GM23338 (cell line): ENCODE data around the gene PALMD. TPM values are rescaled to one million over a fixed set of nuclear protein-coding genes. Genes with fewer than 3 reads are reported as not detected.
A peak's percentile ranks its signal among the peaks of the same experiment; 100 is the strongest.

Experiments used
- ATAC-seq: fragments of 200-7000 bp; cut with Tn5 transposase; 3 replicates; pipeline ENCODE4 v1.9.1; 2020
- DNase-seq: peaks from one replicate; pipeline ENCODE4 v3.0.0-alpha.2; 2015; ENCODE audit warnings: low spot score
- H2AFZ ChIP-seq: fragments of 200-600 bp; sonication (generic); 2 replicates; pipeline ENCODE4 v1.8.0; 2016; ENCODE audit warnings: antibody characterized with exemption, mild to moderate bottlenecking, moderate library complexity
- H3F3A ChIP-seq: fragments of 200-600 bp; sonication (generic); replicated peaks from 2 replicates; pipeline ENCODE4 v1.8.0; 2017; ENCODE audit warnings: antibody characterized with exemption, mixed run types, low read depth
- H3K27ac ChIP-seq: fragments of 200-600 bp; sonication (generic); 2 replicates; pipeline ENCODE4 v1.6.1; 2016; ENCODE audit warnings: low read depth
- H3K27me3 ChIP-seq: fragments of 200-600 bp; sonication (generic); 2 replicates; pipeline ENCODE4 v1.8.0; 2016; ENCODE audit warnings: mild to moderate bottlenecking, mixed run types, moderate library complexity; ENCODE audit not compliant: insufficient read depth
- H3K36me3 ChIP-seq: fragments of 200-600 bp; sonication (generic); 2 replicates; pipeline ENCODE4 v1.8.0; 2016; ENCODE audit warnings: mild to moderate bottlenecking; ENCODE audit not compliant: insufficient read depth
- H3K4me1 ChIP-seq: fragments of 200-600 bp; sonication (generic); 2 replicates; pipeline ENCODE4 v1.8.0; 2016; ENCODE audit warnings: mild to moderate bottlenecking, moderate library complexity; ENCODE audit not compliant: insufficient read depth
- H3K4me2 ChIP-seq: fragments of 200-600 bp; sonication (generic); 2 replicates; pipeline ENCODE4 v1.7.1; 2017; ENCODE audit warnings: mixed run types
- H3K4me3 ChIP-seq: fragments of 200-600 bp; sonication (generic); 2 replicates; pipeline ENCODE4 v1.6.1; 2016; ENCODE audit warnings: mixed run types
- H3K79me2 ChIP-seq: fragments of 200-600 bp; sonication (generic); replicated peaks from 2 replicates; pipeline ENCODE4 v1.8.0; 2017; ENCODE audit warnings: mild to moderate bottlenecking; ENCODE audit not compliant: insufficient read depth
- H3K9me2 ChIP-seq: fragments of 200-600 bp; sonication (generic); 2 replicates; pipeline ENCODE4 v1.8.0; 2017; ENCODE audit not compliant: insufficient read depth
- H4K20me1 ChIP-seq: fragments of 200-600 bp; sonication (generic); replicated peaks from 2 replicates; pipeline ENCODE4 v1.8.0; 2017; ENCODE audit warnings: mild to moderate bottlenecking; ENCODE audit not compliant: insufficient read depth
- H3K27ac Mint-ChIP-seq: 2 replicates; pipeline ENCODE4 v1.8.0; 2020; ENCODE audit warnings: inconsistent platforms, mild to moderate bottlenecking, moderate library complexity, mixed read lengths
- H3K27me3 Mint-ChIP-seq: 3 replicates; pipeline ENCODE4 v1.8.0; 2022; ENCODE audit warnings: low read depth, mild to moderate bottlenecking, moderate library complexity, mixed read lengths, inconsistent platforms; ENCODE audit not compliant: insufficient read depth, poor library complexity
- H3K36me3 Mint-ChIP-seq: 3 replicates; pipeline ENCODE4 v1.8.0; 2021; ENCODE audit warnings: low read depth, mild to moderate bottlenecking, inconsistent platforms, moderate library complexity, mixed read lengths
- H3K4me1 Mint-ChIP-seq: 3 replicates; pipeline ENCODE4 v1.8.0; 2020; ENCODE audit warnings: mild to moderate bottlenecking, inconsistent platforms, mixed read lengths
- H3K4me3 Mint-ChIP-seq: 3 replicates; pipeline ENCODE4 v1.8.0; 2021; ENCODE audit warnings: moderate library complexity, mild to moderate bottlenecking, inconsistent platforms, mixed read lengths
- H3K9me3 Mint-ChIP-seq: 3 replicates; pipeline ENCODE4 v1.8.0; 2020; ENCODE audit warnings: moderate library complexity, mild to moderate bottlenecking, inconsistent platforms, mixed read lengths
- ETS1 ChIP-seq: IDR thresholded peaks from 2 replicates; pipeline ENCODE4 v1.6.1; 2016; ENCODE audit warnings: antibody characterized with exemption
- EZH2 ChIP-seq: fragments of 200-600 bp; sonication (generic); IDR thresholded peaks from one replicate; pipeline ENCODE4 v1.8.0; 2017; ENCODE audit warnings: antibody characterized with exemption, mild to moderate bottlenecking, low read depth; ENCODE audit not compliant: unreplicated experiment
- JUNB ChIP-seq: IDR thresholded peaks from one replicate; pipeline ENCODE4 v1.6.1; 2016; ENCODE audit warnings: antibody characterized with exemption; ENCODE audit not compliant: unreplicated experiment
- NANOG ChIP-seq: IDR thresholded peaks from 2 replicates; pipeline ENCODE4 v1.6.1; 2016; ENCODE audit warnings: antibody characterized with exemption, borderline replicate concordance
- POLR2AphosphoS5 ChIP-seq: IDR thresholded peaks from 2 replicates; pipeline ENCODE4 v1.6.1; 2016; ENCODE audit warnings: antibody characterized with exemption, low read depth
- ZNF114 ChIP-seq: fragments of 250-450 bp; sonication (Bioruptor Pico); IDR thresholded peaks from 2 replicates; pipeline ENCODE4 v1.5.0; 2020; ENCODE audit warnings: mild to moderate bottlenecking, moderate library complexity
- ZNF462 ChIP-seq: fragments of 250-450 bp; sonication (Bioruptor Pico); IDR thresholded peaks from 2 replicates; pipeline ENCODE4 v1.5.0; 2020; ENCODE audit warnings: mild to moderate bottlenecking, moderate library complexity
- polyA plus RNA-seq: library from polyadenylated mRNA; unstranded; fragments of >200 nt; fragmentation: Nextera tagmentation; extraction: Ambion mirVana; gene quantifications from 2 replicates; pipeline ENCODE4 v1.2.1, GENCODE V29; 2016
- total RNA-seq: library from RNA; depleted of rRNA; stranded (reverse); fragments of >200 nt; shearing (Covaris generic); gene quantifications from 2 replicates; pipeline ENCODE4 v1.2.3, GENCODE V29; 2014

PALMD gene
- total and polyA plus RNA-seq, 2 experiments from 2014 or later, result not detected

GRCh38 chr1:99662539-99663080 lies 16.7 kb downstream of the PALMD start (continued):
- no peak for TF ChIP-seq ZNF462

- Histone ChIP-seq H3K4me2 (no peak overlapping the region), H3K36me3 (no peaks in the 10 kb centered on the region), H2AFZ (peak overlapping the region; percentile 44; the same call in 1 of the 2 replicates), H3K4me1 (peaks cover 10% of the 10 kb centered on the region), H3K79me2 (no peaks in the 10 kb centered on the region), H3K27me3 (no peaks in the 10 kb centered on the region), H3K4me3 (no peak overlapping the region), H3F3A (no peaks in the 10 kb centered on the region), H3K9me2 (no peaks in the 10 kb centered on the region), H3K27ac (no peak overlapping the region), H4K20me1 (no peaks in the 10 kb centered on the region)
- DNase-seq, result no peak
- no peak for ATAC-seq
- H3K36me3 Mint-ChIP-seq, result no peaks in the 10 kb centered on the region
- H3K4me1 Mint-ChIP-seq, result peaks cover 12% of the 10 kb centered on the region
- no peaks in the 10 kb centered on the region for H3K9me3 Mint-ChIP-seq
- TF ChIP-seq EZH2, result no peak
- TF ChIP-seq ETS1, result no peak
- no peak for TF ChIP-seq ZNF114 (CRISPR knock-in tag)
- TF ChIP-seq JUNB, result no peak
- TF ChIP-seq NANOG, result no peak
- no peak for TF ChIP-seq POLR2AphosphoS5
- H3K4me3 Mint-ChIP-seq, result no peak overlapping the region
- H3K27ac Mint-ChIP-seq, result no peak overlapping the region
- H3K27me3 Mint-ChIP-seq, result no peaks in the 10 kb centered on the region
Observed at GRCh38 chr1:99663501-99663900, 17.6 kb downstream of the PALMD start.
